Heart left ventricle (tissue), 16 donors: ENCODE measurements around the gene VWA2. TPM values are rescaled to one million over a fixed set of nuclear protein-coding genes. Genes with fewer than 3 reads are reported as not detected.

Experiments used
- ATAC-seq, 4 donors: fragments of 200-7000 bp; cut with Tn5 transposase; one replicate each; pipeline ENCODE4 v1.9.1; 2020 to 2022; ENCODE audit warnings: moderate library complexity in 4 of 4, mild to moderate bottlenecking in 3 of 4, moderate number of reproducible peaks in 1 of 4
- DNase-seq, 5 donors: peaks; one replicate each; pipeline ENCODE4 v3.0.0-alpha.2; 2020
- H3K27ac ChIP-seq, 12 donors: fragments of 200-600 bp; sonication (generic) in 4 of 12; one replicate each; pipeline versions ENCODE4 v1.5.0 to v1.8.0; 2016 to 2022; ENCODE audit warnings: mild to moderate bottlenecking in 2 of 12
- H3K27me3 ChIP-seq, 9 donors: fragments of 200-600 bp; sonication (generic) in 2 of 9; one replicate each; pipeline versions ENCODE4 v1.5.1 to v1.8.0; 2016 to 2022; ENCODE audit warnings: mild to moderate bottlenecking in 3 of 9
- H3K36me3 ChIP-seq, 9 donors: fragments of 200-600 bp; sonication (generic) in 2 of 9; one replicate each; pipeline versions ENCODE4 v1.5.0 to v1.8.0; 2018 to 2022; ENCODE audit warnings: mild to moderate bottlenecking in 2 of 9
- H3K4me1 ChIP-seq, 12 donors: fragments of 200-600 bp; sonication (generic) in 4 of 12; one replicate each; pipeline versions ENCODE4 v1.5.0 to v1.8.0; 2016 to 2022; ENCODE audit warnings: mild to moderate bottlenecking in 3 of 12
- H3K4me3 ChIP-seq, 12 donors: fragments of 200-600 bp; sonication (generic) in 4 of 12; one replicate each; pipeline versions ENCODE4 v1.5.0 to v1.8.0; 2017 to 2022; ENCODE audit warnings: mild to moderate bottlenecking in 9 of 12, moderate library complexity in 4 of 12
- H3K9me3 ChIP-seq, 12 donors: fragments of 200-600 bp; sonication (generic) in 4 of 12; one replicate each; pipeline versions ENCODE4 v1.5.0 to v1.8.0; 2016 to 2022; ENCODE audit warnings: mild to moderate bottlenecking in 1 of 12
- POLR2A ChIP-seq, 2 donors: fragments of 450-650 bp; IDR thresholded peaks; one replicate each; pipeline ENCODE4 v1.6.1; 2017; ENCODE audit warnings: antibody characterized with exemption in 2 of 2, mild to moderate bottlenecking in 2 of 2, moderate library complexity in 2 of 2
- WGBS, 4 donors: extraction: QIAGEN DNeasy Blood & Tissue Kit in 2 of 4; methylation state at CpG; one replicate each; pipeline versions ENCODE4 v1.1.5 to v1.1.7; 2013 to 2018; 5-methylcytosine and 5-hydroxymethylcytosine counted together
- intact Hi-C, 10 donors: fragments of 100-400 bp; cut with DNase I; formaldehyde crosslinking; loops; one replicate each; pipeline versions ENCODE4 v1.11.1 to v1.14.2; 2022
- polyA plus RNA-seq, 2 donors: library from polyadenylated mRNA; stranded (reverse); fragments of 200-250 nt; gene quantifications; one replicate each; pipeline ENCODE4 v1.2.3, GENCODE V29; 2013
- total RNA-seq, 9 donors: library from RNA; depleted of rRNA in 2 of 9; stranded (reverse); fragments of >200 nt in 2 of 9; fragmentation: NEBNext Ultra II Directional in 3 of 9; extraction: Animal tissue kit (Norgen Biotek cat#: 25700) in 3 of 9; gene quantifications; one replicate each; pipeline versions ENCODE4 v1.1.0 to v1.2.4, GENCODE V29; 2016 to 2023
- TF ChIP-seq, protein P1 (sequence below), 12 donors: fragments of 200-600 bp; sonication (generic) in 4 of 12; IDR thresholded peaks; one replicate each; pipeline versions ENCODE4 v1.5.0 to v1.8.0; 2018 to 2022; ENCODE audit warnings: antibody characterized with exemption in 12 of 12, mild to moderate bottlenecking in 5 of 12
- donor health status: ischemic (EF 13 %, LVEDD 7.1; RV severe dilation, severe dysfunction).
- donor health status: healthy with polysubstance abuse.
- donor health status: DM: no; HTN: yes; CAD: no.
- donor health status: DM: no; HTN: no; CAD: no.
- donor health status: ischemic (EF 25% LVEDD 6.9; RV normal size, moderate dysfunction).
- donor health status: ischemic (EF 25% LVEDD 5.7; RV mildly dilated, moderate dysfunction).
- donor health status: healthy.
- donor health status: DM: yes; HTN: yes; CAD: no.
- donor health status: ischemic (EF 35%, LVEDD 5.7; RV mildly dilated, moderate dysfunction).
- donor health status: nonischemic (EF 11% LVEDD 7.7; RV severe dilation, severe dysfunction).
- donor health status: DM: yes; HTN: yes; CAD: no.
- donor health status: PGD.
- donor health status: ischemic (EF 29% LVEDD 5.4; RV normal size, mild dysfunction).
- donor health status: nonischemic (EF 23%, LVEDD 6.1; RV moderate dilation, normal function).

Gene VWA2
- total and polyA plus RNA-seq, 11 donors, result 0.03 to 0.41 TPM; not detected in 9

DNA sequence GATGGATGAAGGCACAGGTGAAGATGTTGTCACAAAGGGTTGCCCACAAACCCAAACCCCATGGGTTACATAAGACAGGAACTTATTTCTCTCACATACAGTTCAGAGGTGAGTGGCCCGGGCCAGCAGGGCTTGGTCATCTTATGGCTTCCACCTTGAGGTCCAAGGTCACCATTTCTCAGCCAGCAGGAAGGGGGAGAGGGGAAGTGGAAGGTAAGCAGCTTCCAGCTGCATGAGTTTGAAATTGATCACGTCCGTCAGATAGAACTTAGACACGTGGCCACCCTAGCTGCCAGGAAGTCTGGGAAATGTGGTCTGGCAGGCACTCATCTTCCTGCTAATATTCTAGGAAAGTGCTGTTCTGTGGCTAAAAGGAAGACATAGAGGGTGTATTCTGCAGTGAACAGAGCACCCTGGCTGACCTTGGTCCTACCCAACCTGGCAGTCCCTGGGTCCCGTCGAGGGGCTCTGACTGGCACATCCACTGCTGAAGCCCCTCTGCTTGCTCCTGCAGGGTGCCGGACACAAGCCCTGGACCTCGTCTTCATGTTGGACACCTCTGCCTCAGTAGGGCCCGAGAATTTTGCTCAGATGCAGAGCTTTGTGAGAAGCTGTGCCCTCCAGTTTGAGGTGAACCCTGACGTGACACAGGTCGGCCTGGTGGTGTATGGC is 49.5 kb downstream of the VWA2 start:
- Histone ChIP-seq H3K27me3 (no peaks in the 10 kb centered on the region), H3K4me1 (peaks cover 0 to 22% (median 3%) of the 10 kb centered on the region in 12 donors), H3K36me3 (no peaks in the 10 kb centered on the region), H3K9me3 (no peaks in the 10 kb centered on the region), H3K27ac (no peak overlapping the region), H3K4me3 (no peak overlapping the region)
- no peak for ATAC-seq
- DNase-seq, result no peak
- TF ChIP-seq, protein P1, sequence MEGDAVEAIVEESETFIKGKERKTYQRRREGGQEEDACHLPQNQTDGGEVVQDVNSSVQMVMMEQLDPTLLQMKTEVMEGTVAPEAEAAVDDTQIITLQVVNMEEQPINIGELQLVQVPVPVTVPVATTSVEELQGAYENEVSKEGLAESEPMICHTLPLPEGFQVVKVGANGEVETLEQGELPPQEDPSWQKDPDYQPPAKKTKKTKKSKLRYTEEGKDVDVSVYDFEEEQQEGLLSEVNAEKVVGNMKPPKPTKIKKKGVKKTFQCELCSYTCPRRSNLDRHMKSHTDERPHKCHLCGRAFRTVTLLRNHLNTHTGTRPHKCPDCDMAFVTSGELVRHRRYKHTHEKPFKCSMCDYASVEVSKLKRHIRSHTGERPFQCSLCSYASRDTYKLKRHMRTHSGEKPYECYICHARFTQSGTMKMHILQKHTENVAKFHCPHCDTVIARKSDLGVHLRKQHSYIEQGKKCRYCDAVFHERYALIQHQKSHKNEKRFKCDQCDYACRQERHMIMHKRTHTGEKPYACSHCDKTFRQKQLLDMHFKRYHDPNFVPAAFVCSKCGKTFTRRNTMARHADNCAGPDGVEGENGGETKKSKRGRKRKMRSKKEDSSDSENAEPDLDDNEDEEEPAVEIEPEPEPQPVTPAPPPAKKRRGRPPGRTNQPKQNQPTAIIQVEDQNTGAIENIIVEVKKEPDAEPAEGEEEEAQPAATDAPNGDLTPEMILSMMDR (IDR thresholded peaks at IDR 0.05), result no peak
- 65 to 76% (median 69%) methylated on average over 9 to 11 of the region's 11 CpGs for WGBS, 4 donors
- intact Hi-C loops, result no loop called here

DNA sequence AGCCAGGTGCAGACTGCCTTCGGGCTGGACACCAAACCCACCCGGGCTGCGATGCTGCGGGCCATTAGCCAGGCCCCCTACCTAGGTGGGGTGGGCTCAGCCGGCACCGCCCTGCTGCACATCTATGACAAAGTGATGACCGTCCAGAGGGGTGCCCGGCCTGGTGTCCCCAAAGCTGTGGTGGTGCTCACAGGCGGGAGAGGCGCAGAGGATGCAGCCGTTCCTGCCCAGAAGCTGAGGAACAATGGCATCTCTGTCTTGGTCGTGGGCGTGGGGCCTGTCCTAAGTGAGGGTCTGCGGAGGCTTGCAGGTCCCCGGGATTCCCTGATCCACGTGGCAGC is 50.0 kb downstream of the VWA2 start:
- Histone ChIP-seq H3K4me3 (no peak overlapping the region), H3K9me3 (peaks cover 0 to under 1% (median 0%) of the 10 kb centered on the region in 12 donors), H3K36me3 (no peaks in the 10 kb centered on the region), H3K4me1 (peaks cover 0 to 18% (median 3%) of the 10 kb centered on the region in 12 donors), H3K27me3 (no peaks in the 10 kb centered on the region), H3K27ac (no peak overlapping the region)
- DNase-seq (peak in 1 of 5 donors; percentile 40), ATAC-seq (no peak)
- intact Hi-C loops, result no loop called here
- TF ChIP-seq POLR2A (IDR thresholded peaks at IDR 0.05), result no peak
- TF ChIP-seq, protein P1 (IDR thresholded peaks at IDR 0.05), result no peak
- WGBS, 4 donors, result 94 to 97% (median 95%) methylated on average over 14 to 16 of the region's 16 CpGs

DNA sequence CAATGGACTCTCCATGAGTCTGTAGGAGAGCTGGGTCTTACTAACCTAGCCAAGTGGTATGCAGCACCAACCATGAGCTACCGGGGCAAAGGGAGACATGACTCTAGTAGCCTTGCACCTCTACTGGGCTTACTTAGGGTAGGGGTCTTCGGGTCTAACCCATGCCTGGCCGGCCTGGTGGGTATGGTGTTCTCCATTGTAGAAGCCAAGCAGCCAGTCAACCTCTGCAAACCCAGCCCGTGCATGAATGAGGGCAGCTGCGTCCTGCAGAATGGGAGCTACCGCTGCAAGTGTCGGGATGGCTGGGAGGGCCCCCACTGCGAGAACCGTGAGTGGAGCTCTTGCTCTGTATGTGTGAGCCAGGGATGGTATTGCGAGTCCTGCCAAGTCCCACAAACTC is 51.0 kb downstream of the VWA2 start:
- 94 to 97% (median 96%) methylated on average over 6 to 10 of the region's 10 CpGs for WGBS, 4 donors
- TF ChIP-seq, protein P1 (IDR thresholded peaks at IDR 0.05), result no peak
- no peak for TF ChIP-seq POLR2A (IDR thresholded peaks at IDR 0.05)
- ATAC-seq (no peak), DNase-seq (peak in 1 of 5 donors; percentile 59)
- peaks cover 0 to 12% (median 3%) of the 10 kb centered on the region in 12 donors for H3K4me1 ChIP-seq
- H3K4me3 ChIP-seq, result no peak overlapping the region
- peaks cover 0 to 1% (median 0%) of the 10 kb centered on the region in 9 donors for H3K36me3 ChIP-seq
- H3K27me3 ChIP-seq, result no peaks in the 10 kb centered on the region
- peaks cover 0 to 6% (median 2%) of the 10 kb centered on the region in 12 donors for H3K9me3 ChIP-seq
- intact Hi-C loops, result no loop called here
- H3K27ac ChIP-seq, result no peak overlapping the region

DNA sequence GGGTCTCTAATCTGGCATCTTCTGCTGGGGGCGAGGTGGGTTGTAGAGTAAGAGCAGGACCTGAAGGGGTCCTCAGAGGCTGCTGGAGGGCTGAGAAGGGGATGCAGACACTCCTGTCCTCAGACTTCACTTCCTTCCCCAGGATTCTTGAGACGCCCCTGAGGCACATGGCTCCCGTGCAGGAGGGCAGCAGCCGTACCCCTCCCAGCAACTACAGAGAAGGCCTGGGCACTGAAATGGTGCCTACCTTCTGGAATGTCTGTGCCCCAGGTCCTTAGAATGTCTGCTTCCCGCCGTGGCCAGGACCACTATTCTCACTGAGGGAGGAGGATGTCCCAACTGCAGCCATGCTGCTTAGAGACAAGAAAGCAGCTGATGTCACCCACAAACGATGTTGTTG is 52.0 kb downstream of the VWA2 start:
- H3K4me3 ChIP-seq, result no peak overlapping the region
- no peak overlapping the region for H3K27ac ChIP-seq
- H3K9me3 ChIP-seq, result peaks cover 0 to 16% (median 12%) of the 10 kb centered on the region in 12 donors
- ATAC-seq, result no peak
- WGBS, 4 donors, result 89 to 92% (median 90%) methylated on average over 7 of the region's 7 CpGs
- peaks cover 0 to 12% (median 6%) of the 10 kb centered on the region in 9 donors for H3K36me3 ChIP-seq
- TF ChIP-seq, protein P1 (IDR thresholded peaks at IDR 0.05), result no peak
- TF ChIP-seq POLR2A (IDR thresholded peaks at IDR 0.05), result no peak
- intact Hi-C loops, result no loop called here
- H3K27me3 ChIP-seq, result no peaks in the 10 kb centered on the region
- peaks cover 0 to 12% (median 3%) of the 10 kb centered on the region in 12 donors for H3K4me1 ChIP-seq
- DNase-seq, result peak in 1 of 5 donors; percentile 26
